ENCODE results near the gene NHLRC4. TPM values are rescaled to one million over a fixed set of nuclear protein-coding genes. Genes with fewer than 3 reads are reported as not detected.

NHLRC4 gene
- polyA plus RNA-seq, 1 donor (not counting 4 experiments of a cell fraction or from before 2014, with no cell fraction given) = 0.10 TPM

DNA sequence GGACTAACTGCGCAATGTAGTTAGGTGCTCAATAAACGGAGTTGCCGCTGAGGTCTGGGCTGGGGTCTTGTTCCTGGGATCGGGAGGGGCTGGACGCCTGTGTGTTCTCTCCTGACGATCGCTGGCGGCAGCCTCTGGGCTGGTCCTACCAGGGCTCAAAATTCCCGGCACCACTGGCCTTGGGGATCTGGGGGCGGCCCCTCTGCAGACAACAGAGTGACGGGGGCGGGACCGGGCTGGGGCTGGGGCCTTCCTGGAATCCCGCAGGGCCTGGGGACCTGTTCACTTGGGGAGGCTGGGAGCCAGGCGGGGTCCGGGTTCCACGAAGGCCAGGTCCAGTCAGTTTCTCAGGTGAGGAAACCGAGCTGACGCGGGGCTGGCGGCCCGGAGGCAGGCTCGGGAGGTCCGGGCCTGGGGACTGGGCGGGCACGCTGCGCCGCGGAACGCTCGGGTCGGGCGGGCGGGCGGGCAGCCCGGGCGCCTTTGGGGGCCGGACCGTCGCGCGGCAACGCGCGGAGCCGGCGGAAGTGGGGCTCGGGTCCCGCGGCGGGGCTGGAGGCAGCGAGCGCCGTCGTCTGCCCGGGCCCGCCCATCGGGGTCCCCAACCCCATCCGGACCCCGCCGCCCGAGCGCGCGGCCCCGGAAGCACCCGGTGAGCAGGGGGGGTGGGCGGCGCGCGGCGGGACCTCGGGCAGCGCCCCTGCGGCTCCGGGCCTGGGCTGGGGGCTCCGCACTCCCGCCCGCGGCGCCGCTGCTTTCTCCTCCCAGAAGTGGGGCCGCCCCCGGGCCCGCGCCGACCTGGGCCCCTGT is 2.8 kb downstream of the NHLRC4 start, which contains the start of gene PIGQ:
PIGQ (plus strand) TSS at position 524 of the 810 bp plus-strand sequence. CDS start 4,107 bp downstream, outside the sequence.
- Histone ChIP-seq H3K9ac (ENCODE audit: control insufficient read depth, extremely low read depth, insufficient read depth, low read length) (peak within 1 kb of the TSS; percentile 85), H3K4me2 (ENCODE audit: control insufficient read depth, extremely low read depth, insufficient read depth, low read depth, low read length) (peak within 1 kb of the TSS; percentile 90), H3K79me2 (ENCODE audit: control insufficient read depth, insufficient read depth, low read length) (peaks cover 14% of the 10 kb centered on the region), H3K9me1 (ENCODE audit: control insufficient read depth, extremely low read depth, insufficient read depth, low read length) (no peaks in the 10 kb centered on the region), H3K27ac (ENCODE audit: control insufficient read depth, insufficient read depth, low read length) (peak within 1 kb of the TSS; percentile 52), H3K4me1 (ENCODE audit: control insufficient read depth, extremely low read depth, insufficient read depth, low read length) (peaks cover 22% of the 10 kb centered on the region), H4K20me1 (ENCODE audit: control insufficient read depth, extremely low read depth, insufficient read depth, low read length) (no peaks in the 10 kb centered on the region), H2AFZ (ENCODE audit: control insufficient read depth, low read length) (peak within 1 kb of the TSS; percentile 73), H3K9me3 (ENCODE audit: control insufficient read depth, low read depth, low read length) (no peaks in the 10 kb centered on the region), H3K27me3 (ENCODE audit: control insufficient read depth, extremely low read depth, insufficient read depth, low read length) (no peaks in the 10 kb centered on the region), H3K36me3 (ENCODE audit: control insufficient read depth in 2 of 2, extremely low read depth in 1 of 2, insufficient read depth in 2 of 2, low read length in 2 of 2) (peaks cover 1 to 12% of the 10 kb centered on the region in 2 experiments), H3K4me3 (ENCODE audit: control insufficient read depth in 2 of 3, extremely low read depth in 1 of 3, insufficient read depth in 2 of 3, low read depth in 1 of 3, low read length in 3 of 3) (peak within 1 kb of the TSS; percentile 45 to 95 (median 87))
- FAIRE-seq = no peak
- no peak for DNase-seq (ENCODE audit: low read depth, low spot score)
- TF ChIP-seq, protein P1, sequence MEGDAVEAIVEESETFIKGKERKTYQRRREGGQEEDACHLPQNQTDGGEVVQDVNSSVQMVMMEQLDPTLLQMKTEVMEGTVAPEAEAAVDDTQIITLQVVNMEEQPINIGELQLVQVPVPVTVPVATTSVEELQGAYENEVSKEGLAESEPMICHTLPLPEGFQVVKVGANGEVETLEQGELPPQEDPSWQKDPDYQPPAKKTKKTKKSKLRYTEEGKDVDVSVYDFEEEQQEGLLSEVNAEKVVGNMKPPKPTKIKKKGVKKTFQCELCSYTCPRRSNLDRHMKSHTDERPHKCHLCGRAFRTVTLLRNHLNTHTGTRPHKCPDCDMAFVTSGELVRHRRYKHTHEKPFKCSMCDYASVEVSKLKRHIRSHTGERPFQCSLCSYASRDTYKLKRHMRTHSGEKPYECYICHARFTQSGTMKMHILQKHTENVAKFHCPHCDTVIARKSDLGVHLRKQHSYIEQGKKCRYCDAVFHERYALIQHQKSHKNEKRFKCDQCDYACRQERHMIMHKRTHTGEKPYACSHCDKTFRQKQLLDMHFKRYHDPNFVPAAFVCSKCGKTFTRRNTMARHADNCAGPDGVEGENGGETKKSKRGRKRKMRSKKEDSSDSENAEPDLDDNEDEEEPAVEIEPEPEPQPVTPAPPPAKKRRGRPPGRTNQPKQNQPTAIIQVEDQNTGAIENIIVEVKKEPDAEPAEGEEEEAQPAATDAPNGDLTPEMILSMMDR (optimal IDR thresholded peaks at IDR 0.05 in 1 of 3, IDR thresholded peaks at IDR 0.05 in 1 of 3, conservative IDR thresholded peaks at IDR 0.05 in 1 of 3; ENCODE audit: extremely low read depth in 1 of 3, insufficient read depth in 2 of 3, low read length in 3 of 3) = no peak
- no peak for TF ChIP-seq EZH2 (IDR thresholded peaks at IDR 0.05; ENCODE audit: low read length)
- dilution Hi-C loops (cut with MboI; ENCODE audit: extremely low pct_ligation_motif_present, low sequenced_read_pairs) = no loop called here

DNA sequence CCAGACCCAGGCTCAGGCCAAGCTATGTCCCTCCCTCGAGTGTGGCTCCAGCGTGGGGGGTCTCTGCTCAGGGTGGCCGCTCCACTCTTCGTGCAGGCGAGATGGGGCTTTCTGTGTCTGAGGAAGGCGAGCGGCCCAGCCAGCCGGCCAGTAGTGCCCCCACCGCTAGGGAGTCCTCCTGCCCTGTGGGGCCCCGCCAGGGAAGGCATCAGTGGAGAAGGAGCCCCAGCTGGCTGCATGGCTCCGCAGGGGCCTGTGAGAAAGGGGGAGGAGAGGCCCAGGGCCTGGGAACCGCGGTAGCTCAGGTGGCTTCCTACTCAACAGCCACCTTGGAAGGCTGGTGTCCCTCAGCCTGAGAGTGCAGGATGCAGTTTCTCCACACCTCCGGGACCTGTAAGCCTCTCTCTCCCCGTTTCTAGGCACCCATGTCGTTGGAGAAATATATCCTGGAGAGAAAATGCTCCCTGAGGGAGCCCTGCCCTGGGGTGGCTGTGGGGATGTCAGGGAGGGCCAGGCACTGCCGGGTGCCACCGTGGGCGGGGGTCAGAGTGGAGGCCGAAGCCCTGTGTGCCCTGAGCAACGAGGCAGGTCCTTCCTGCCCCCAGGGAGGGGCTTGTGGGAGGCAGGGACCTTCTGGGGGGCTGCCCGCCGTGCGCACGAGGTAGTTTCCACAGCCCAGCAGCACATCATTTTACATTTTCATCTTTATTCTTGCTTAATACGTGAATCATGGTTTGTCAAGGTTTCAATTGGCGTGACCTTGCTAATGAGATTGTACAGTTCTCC is 6.3 kb downstream of the NHLRC4 start:
- peaks cover 14% of the 10 kb centered on the region for H3K79me2 ChIP-seq (ENCODE audit: control insufficient read depth, insufficient read depth, low read length)
- no peak overlapping the region for H2AFZ ChIP-seq (ENCODE audit: control insufficient read depth, low read length)
- H3K9me3 ChIP-seq (ENCODE audit: control insufficient read depth, low read depth, low read length) = no peaks in the 10 kb centered on the region
- H3K36me3 ChIP-seq (ENCODE audit: control insufficient read depth in 2 of 2, extremely low read depth in 1 of 2, insufficient read depth in 2 of 2, low read length in 2 of 2) = peaks cover 7 to 15% of the 10 kb centered on the region in 2 experiments
- H3K4me1 ChIP-seq (ENCODE audit: control insufficient read depth, extremely low read depth, insufficient read depth, low read length) = peaks cover 13% of the 10 kb centered on the region
- DNase-seq (ENCODE audit: low read depth, low spot score) (no peak), FAIRE-seq (no peak)
- H3K27me3 ChIP-seq (ENCODE audit: control insufficient read depth, extremely low read depth, insufficient read depth, low read length) = no peaks in the 10 kb centered on the region
- H4K20me1 ChIP-seq (ENCODE audit: control insufficient read depth, extremely low read depth, insufficient read depth, low read length) = no peaks in the 10 kb centered on the region
- H3K27ac ChIP-seq (ENCODE audit: control insufficient read depth, insufficient read depth, low read length) = no peak overlapping the region
- TF ChIP-seq EZH2 (IDR thresholded peaks at IDR 0.05; ENCODE audit: low read length) = no peak
- TF ChIP-seq, protein P1 (optimal IDR thresholded peaks at IDR 0.05 in 1 of 3, IDR thresholded peaks at IDR 0.05 in 1 of 3, conservative IDR thresholded peaks at IDR 0.05 in 1 of 3; ENCODE audit: extremely low read depth in 1 of 3, insufficient read depth in 2 of 3, low read length in 3 of 3) = no peak
- H3K9ac ChIP-seq (ENCODE audit: control insufficient read depth, extremely low read depth, insufficient read depth, low read length) = no peak overlapping the region
- dilution Hi-C loops (cut with MboI; ENCODE audit: extremely low pct_ligation_motif_present, low sequenced_read_pairs) = no loop called here
- no peaks in the 10 kb centered on the region for H3K9me1 ChIP-seq (ENCODE audit: control insufficient read depth, extremely low read depth, insufficient read depth, low read length)
- H3K4me2 ChIP-seq (ENCODE audit: control insufficient read depth, extremely low read depth, insufficient read depth, low read depth, low read length) = no peak overlapping the region
- no peak overlapping the region for H3K4me3 ChIP-seq (ENCODE audit: control insufficient read depth in 2 of 3, extremely low read depth in 1 of 3, insufficient read depth in 2 of 3, low read depth in 1 of 3, low read length in 3 of 3)
